Esophagus muscularis mucosa (tissue), 4 donors: ENCODE results near the gene PPA2. TPM values are rescaled to one million over a fixed set of nuclear protein-coding genes. Genes with fewer than 3 reads are reported as not detected.
"Not testable (repeated sequence)": the region's sequence is repeated elsewhere in the genome, so short reads cannot be mapped to it uniquely, and the experiment has no call there.

Source experiments
- DNase-seq: peaks from one replicate; pipeline ENCODE4 v3.0.0-alpha.2; 2017; ENCODE audit errors: extremely low spot score
- H3K27ac ChIP-seq, 4 donors: fragments of 200-600 bp; sonication (generic); replicated peaks in 1 of 4; 1 replicate in 3 of 4; 2 replicates in 1 of 4; pipeline ENCODE4 v1.5.1; 2016 to 2019; ENCODE audit warnings: mild to moderate bottlenecking in 1 of 4
- H3K27me3 ChIP-seq, 4 donors: fragments of 200-600 bp; sonication (generic); one replicate each; pipeline versions ENCODE4 v1.5.1 to v1.6.0; 2016 to 2019
- H3K36me3 ChIP-seq, 4 donors: fragments of 200-600 bp; sonication (generic); one replicate each; pipeline ENCODE4 v1.5.1; 2016 to 2019
- H3K4me1 ChIP-seq, 4 donors: fragments of 200-600 bp; sonication (generic); one replicate each; pipeline ENCODE4 v1.5.1; 2016 to 2019
- H3K4me3 ChIP-seq, 4 donors: fragments of 200-600 bp; sonication (generic); 1 replicate in 2 of 4; 2 replicates in 2 of 4; pipeline ENCODE4 v1.5.1; 2016 to 2019; ENCODE audit warnings: mild to moderate bottlenecking in 4 of 4, moderate library complexity in 1 of 4
- H3K9me3 ChIP-seq, 4 donors: fragments of 200-600 bp; sonication (generic); 1 replicate in 3 of 4; 2 replicates in 1 of 4; pipeline ENCODE4 v1.5.1; 2016 to 2019
- CTCF ChIP-seq, 3 experiments: fragments of 200-600 bp in 2 of 3; fragments of 450-650 bp in 1 of 3; sonication (generic) in 2 of 3; IDR thresholded peaks; one replicate each; pipeline ENCODE4 v1.5.1; 2017 to 2019; ENCODE audit warnings: antibody characterized with exemption in 3 of 3, mild to moderate bottlenecking in 2 of 3, moderate library complexity in 1 of 3
- EP300 ChIP-seq: sonication (generic); formaldehyde crosslinking; IDR thresholded peaks from one replicate; pipeline ENCODE4 v1.6.1; 2017; ENCODE audit warnings: antibody characterized with exemption
- POLR2A ChIP-seq: fragments of 450-650 bp; IDR thresholded peaks from one replicate; pipeline ENCODE4 v1.6.1; 2017; ENCODE audit warnings: antibody characterized with exemption, moderate library complexity, mild to moderate bottlenecking, low read depth
- POLR2AphosphoS5 ChIP-seq, 2 donors: sonication (generic); formaldehyde crosslinking; IDR thresholded peaks; one replicate each; pipeline ENCODE4 v1.6.1; 2017; ENCODE audit warnings: antibody characterized with exemption in 2 of 2
- WGBS: methylation state at CpG from one replicate; pipeline ENCODE4 v1.1.5; 2018; 5-methylcytosine and 5-hydroxymethylcytosine counted together
- intact Hi-C: fragments of 100-400 bp; cut with DNase I; formaldehyde crosslinking; loops from one replicate; pipeline ENCODE4 v1.15.1; 2023
- total RNA-seq, 4 donors: library from RNA; depleted of rRNA; stranded (reverse); fragments of >200 nt; gene quantifications; one replicate each; pipeline versions ENCODE4 v1.1.0 to v1.2.1, GENCODE V29; 2016

PPA2 gene
- total RNA-seq, 4 donors from 2014 or later = 65.6 to 100 (median 72.5) TPM

- peaks cover 6 to 35% (median 14%) of the 10 kb centered on the region in 4 donors for H3K36me3 ChIP-seq
- intact Hi-C loops = no loop called here
- H3K4me3 ChIP-seq = no peak overlapping the region
- no peaks in the 10 kb centered on the region for H3K27me3 ChIP-seq
- 94% methylated on average over 6 of the region's 12 CpGs for WGBS
- no peak overlapping the region for H3K27ac ChIP-seq
- no peaks in the 10 kb centered on the region for H3K4me1 ChIP-seq
- DNase-seq = no peak
- TF ChIP-seq POLR2AphosphoS5 (IDR thresholded peaks at IDR 0.05) = no peak
- no peak for TF ChIP-seq POLR2A
- no peak for TF ChIP-seq CTCF (IDR thresholded peaks at IDR 0.05)
- TF ChIP-seq EP300 = no peak
- H3K9me3 ChIP-seq = peaks cover 0 to 9% (median 4%) of the 10 kb centered on the region in 4 donors
Measured at GRCh38 chr4:105415281-105415744, 58.5 kb downstream of the PPA2 start.

GRCh38 chr4:105414316-105414715 lies 59.5 kb downstream of the PPA2 start:
- WGBS = 85% methylated on average over 11 of the region's 15 CpGs
- peaks cover 0 to 9% (median 4%) of the 10 kb centered on the region in 4 donors for H3K9me3 ChIP-seq

GRCh38 chr4:105409135-105409534 lies 64.7 kb downstream of the PPA2 start:
- H3K4me1 ChIP-seq, DNase-seq, H3K27ac ChIP-seq, intact Hi-C loops, H3K4me3 ChIP-seq, H3K27me3 ChIP-seq: not testable (repeated sequence)
- 100% methylated on average over 7 of the region's 8 CpGs for WGBS
- Histone ChIP-seq H3K9me3 (peaks cover 0 to 11% (median 9%) of the 10 kb centered on the region in 4 donors), H3K36me3 (peaks cover under 1 to 29% (median 14%) of the 10 kb centered on the region in 4 donors)

More at GRCh38 chr4:105414316-105414715, 59.5 kb downstream of the PPA2 start:
- H3K27ac ChIP-seq = no peak overlapping the region
- intact Hi-C loops = no loop called here
- TF ChIP-seq POLR2A (no peak), CTCF (IDR thresholded peaks at IDR 0.05) (no peak), EP300 (no peak), POLR2AphosphoS5 (IDR thresholded peaks at IDR 0.05) (no peak)
- no peaks in the 10 kb centered on the region for H3K27me3 ChIP-seq
- H3K4me1 ChIP-seq = no peaks in the 10 kb centered on the region
- DNase-seq = no peak
- H3K36me3 ChIP-seq = peaks cover 6 to 34% (median 16%) of the 10 kb centered on the region in 4 donors
- H3K4me3 ChIP-seq = no peak overlapping the region

GRCh38 chr4:105400901-105401677 lies 72.8 kb downstream of the PPA2 start:
- no peak overlapping the region for H3K27ac ChIP-seq
- no peaks in the 10 kb centered on the region for H3K27me3 ChIP-seq
- H3K4me1 ChIP-seq = no peaks in the 10 kb centered on the region
- WGBS = 66% methylated on average over 1 of the region's 1 CpG
- TF ChIP-seq POLR2A = no peak
- no peak for TF ChIP-seq EP300
- no peak for TF ChIP-seq POLR2AphosphoS5 (IDR thresholded peaks at IDR 0.05)
- no peak for TF ChIP-seq CTCF (IDR thresholded peaks at IDR 0.05)
- intact Hi-C loops = no loop called here
- H3K4me3 ChIP-seq = no peak overlapping the region
- peaks cover 0 to 33% (median 17%) of the 10 kb centered on the region in 4 donors for H3K36me3 ChIP-seq
- peaks cover 0 to 7% (median 2%) of the 10 kb centered on the region in 4 donors for H3K9me3 ChIP-seq
- DNase-seq = no peak

- DNase-seq = no peak
- Histone ChIP-seq H3K36me3 (peaks cover 0 to 32% (median 17%) of the 10 kb centered on the region in 4 donors), H3K27ac (no peak overlapping the region), H3K27me3 (no peaks in the 10 kb centered on the region), H3K4me1 (no peaks in the 10 kb centered on the region), H3K4me3 (no peak overlapping the region), H3K9me3 (peaks cover 0 to 4% (median 2%) of the 10 kb centered on the region in 4 donors)
- no peak for TF ChIP-seq CTCF (IDR thresholded peaks at IDR 0.05)
- TF ChIP-seq POLR2AphosphoS5 (IDR thresholded peaks at IDR 0.05) = no peak
- 77% methylated on average over 2 of the region's 2 CpGs for WGBS
- intact Hi-C loops = no loop called here
Measured at GRCh38 chr4:105399532-105400161, 74.2 kb downstream of the PPA2 start.
